ENCODE data around the gene SEC11A. TPM values are rescaled to one million over a fixed set of nuclear protein-coding genes. Genes with fewer than 3 reads are reported as not detected.

Gene SEC11A
- polyA plus RNA-seq, 3 donors, result 111 to 166 (median 154) TPM

DNA sequence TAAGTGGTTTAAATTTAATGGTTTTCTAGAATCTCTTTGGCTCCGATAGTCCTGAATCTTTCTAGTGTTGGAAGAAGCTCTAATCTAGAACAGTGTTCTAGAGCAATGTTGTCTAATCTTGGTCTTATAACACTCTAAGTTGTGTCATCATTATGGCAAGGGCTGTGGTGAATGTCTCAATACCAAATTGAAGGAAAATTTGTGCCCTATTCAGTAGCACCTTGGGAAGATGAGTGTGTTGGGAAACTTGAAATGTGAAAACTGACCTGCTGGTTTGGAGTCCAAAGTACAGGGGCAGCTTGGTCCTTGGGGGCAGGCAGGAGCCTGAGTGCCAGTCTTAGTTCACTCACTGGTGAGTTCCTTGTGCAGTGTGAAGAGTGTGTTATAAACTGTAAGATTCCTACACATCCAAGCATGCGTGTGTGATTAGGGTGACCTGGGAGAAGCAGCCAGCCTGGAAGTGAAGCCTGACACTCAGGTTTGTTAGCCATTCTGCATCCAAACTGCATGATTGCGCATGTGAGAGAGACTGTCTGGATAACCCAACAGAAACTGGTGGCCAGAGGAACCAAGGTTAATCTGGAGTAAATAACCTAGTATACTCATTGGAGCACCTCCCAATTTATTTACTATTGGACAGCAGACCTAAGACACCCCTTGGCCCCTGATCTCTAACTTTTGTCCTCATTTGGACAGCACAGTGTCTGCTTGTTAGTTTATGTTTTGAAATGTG lies 47.1 kb upstream of the SEC11A start:
- intact Hi-C loops (cut with micrococcal nuclease), result no loop called here
- Histone ChIP-seq H3K9ac (ENCODE audit: insufficient read depth, low read length, poor library complexity, severe bottlenecking) (no peak overlapping the region), H2AFZ (ENCODE audit: insufficient read depth, low read depth, low read length, poor library complexity, severe bottlenecking) (no peak overlapping the region), H3K4me1 (ENCODE audit: control insufficient read depth in 1 of 2, insufficient read depth in 2 of 2, low read length in 2 of 2) (peaks cover 14 to 25% of the 10 kb centered on the region in 2 donors), H3K79me2 (ENCODE audit: insufficient read depth, low read length) (peaks cover 100% of the 10 kb centered on the region), H3K27me3 (ENCODE audit: control insufficient read depth in 2 of 2, insufficient read depth in 2 of 2, low read length in 2 of 2) (no peaks in the 10 kb centered on the region), H4K20me1 (ENCODE audit: insufficient read depth, low read length) (peaks cover 100% of the 10 kb centered on the region), H3K27ac (ENCODE audit: low read depth in 1 of 2, low read length in 2 of 2) (peak overlapping the region in 1 of 2 donors; percentile 56), H3K4me2 (replicated peaks; ENCODE audit: extremely low read depth, low read length, poor library complexity, severe bottlenecking) (no peak overlapping the region), H3K4me3 (replicated peaks in 1 of 3; ENCODE audit: low read depth in 2 of 3, low read length in 3 of 3) (no peak overlapping the region), H3K9me3 (replicated peaks in 1 of 2; ENCODE audit: control insufficient read depth in 1 of 2, insufficient read depth in 1 of 2, low read length in 2 of 2) (no peaks in the 10 kb centered on the region), H3K36me3 (replicated peaks in 1 of 2; ENCODE audit: control insufficient read depth in 1 of 2, insufficient read depth in 2 of 2, low read length in 2 of 2) (peaks cover 22 to 35% of the 10 kb centered on the region in 2 donors)
- Mint-ChIP-seq H3K36me3 (peaks cover 18 to 46% of the 10 kb centered on the region in 2 donors), H3K4me1 (peaks cover 28% of the 10 kb centered on the region), H3K27me3 (ENCODE audit: low read depth in 3 of 3) (no peaks in the 10 kb centered on the region), H3K4me3 (no peak overlapping the region), H3K27ac (no peak overlapping the region), H3K9me3 (no peaks in the 10 kb centered on the region)
- no CpG with 5 or more reads among the region's 3 CpGs for WGBS (ENCODE audit: insufficient coverage)
- DNase-seq, result no peak
- TF ChIP-seq, protein P1, sequence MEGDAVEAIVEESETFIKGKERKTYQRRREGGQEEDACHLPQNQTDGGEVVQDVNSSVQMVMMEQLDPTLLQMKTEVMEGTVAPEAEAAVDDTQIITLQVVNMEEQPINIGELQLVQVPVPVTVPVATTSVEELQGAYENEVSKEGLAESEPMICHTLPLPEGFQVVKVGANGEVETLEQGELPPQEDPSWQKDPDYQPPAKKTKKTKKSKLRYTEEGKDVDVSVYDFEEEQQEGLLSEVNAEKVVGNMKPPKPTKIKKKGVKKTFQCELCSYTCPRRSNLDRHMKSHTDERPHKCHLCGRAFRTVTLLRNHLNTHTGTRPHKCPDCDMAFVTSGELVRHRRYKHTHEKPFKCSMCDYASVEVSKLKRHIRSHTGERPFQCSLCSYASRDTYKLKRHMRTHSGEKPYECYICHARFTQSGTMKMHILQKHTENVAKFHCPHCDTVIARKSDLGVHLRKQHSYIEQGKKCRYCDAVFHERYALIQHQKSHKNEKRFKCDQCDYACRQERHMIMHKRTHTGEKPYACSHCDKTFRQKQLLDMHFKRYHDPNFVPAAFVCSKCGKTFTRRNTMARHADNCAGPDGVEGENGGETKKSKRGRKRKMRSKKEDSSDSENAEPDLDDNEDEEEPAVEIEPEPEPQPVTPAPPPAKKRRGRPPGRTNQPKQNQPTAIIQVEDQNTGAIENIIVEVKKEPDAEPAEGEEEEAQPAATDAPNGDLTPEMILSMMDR (IDR thresholded peaks at IDR 0.05), result no peak

- Histone ChIP-seq H3K27me3 (ENCODE audit: control insufficient read depth in 2 of 2, insufficient read depth in 2 of 2, low read length in 2 of 2) (no peaks in the 10 kb centered on the region), H3K27ac (ENCODE audit: low read depth in 1 of 2, low read length in 2 of 2) (peak overlapping the region in 1 of 2 donors; percentile 10), H3K9me3 (replicated peaks in 1 of 2; ENCODE audit: control insufficient read depth in 1 of 2, insufficient read depth in 1 of 2, low read length in 2 of 2) (no peaks in the 10 kb centered on the region), H3K4me1 (ENCODE audit: control insufficient read depth in 1 of 2, insufficient read depth in 2 of 2, low read length in 2 of 2) (peaks cover 14 to 25% of the 10 kb centered on the region in 2 donors), H2AFZ (ENCODE audit: insufficient read depth, low read depth, low read length, poor library complexity, severe bottlenecking) (no peak overlapping the region), H3K4me3 (replicated peaks in 1 of 3; ENCODE audit: low read depth in 2 of 3, low read length in 3 of 3) (no peak overlapping the region), H3K79me2 (ENCODE audit: insufficient read depth, low read length) (peaks cover 100% of the 10 kb centered on the region), H3K36me3 (replicated peaks in 1 of 2; ENCODE audit: control insufficient read depth in 1 of 2, insufficient read depth in 2 of 2, low read length in 2 of 2) (peaks cover 17 to 23% of the 10 kb centered on the region in 2 donors), H3K9ac (ENCODE audit: insufficient read depth, low read length, poor library complexity, severe bottlenecking) (no peak overlapping the region), H3K4me2 (replicated peaks; ENCODE audit: extremely low read depth, low read length, poor library complexity, severe bottlenecking) (no peak overlapping the region), H4K20me1 (ENCODE audit: insufficient read depth, low read length) (peaks cover 100% of the 10 kb centered on the region)
- no peaks in the 10 kb centered on the region for H3K9me3 Mint-ChIP-seq
- no peaks in the 10 kb centered on the region for H3K27me3 Mint-ChIP-seq (ENCODE audit: low read depth in 3 of 3)
- peaks cover 16 to 43% of the 10 kb centered on the region in 2 donors for H3K36me3 Mint-ChIP-seq
- H3K27ac Mint-ChIP-seq, result no peak overlapping the region
- no peak overlapping the region for H3K4me3 Mint-ChIP-seq
- intact Hi-C loops (cut with micrococcal nuclease), result no loop called here
- H3K4me1 Mint-ChIP-seq, result peaks cover 23% of the 10 kb centered on the region
- TF ChIP-seq, protein P1 (IDR thresholded peaks at IDR 0.05), result no peak
- no peak for DNase-seq
- 94% methylated on average over 2 of the region's 4 CpGs for WGBS (ENCODE audit: insufficient coverage)
These were observed 45.7 kb upstream of the SEC11A start for GRCh38 chr15:84761607-84762131.

All from CD14-positive monocyte (primary cell).